ENCODE results near the gene ADAM22. TPM values are rescaled to one million over a fixed set of nuclear protein-coding genes. Genes with fewer than 3 reads are reported as not detected.
A peak's percentile ranks its signal among the peaks of the same experiment; 100 is the strongest.

The ADAM22 gene
- total RNA-seq, 2 experiments from 2014 or later, result 1.2 to 1.9 TPM

- Mint-ChIP-seq H3K4me3 (no peak overlapping the region), H3K27me3 (ENCODE audit: low read depth) (no peaks in the 10 kb centered on the region), H3K9me3 (no peaks in the 10 kb centered on the region), H3K27ac (no peak overlapping the region), H3K4me1 (ENCODE audit: low read depth) (peaks cover 6% of the 10 kb centered on the region), H3K36me3 (ENCODE audit: low read depth) (no peaks in the 10 kb centered on the region)
- intact Hi-C loops (cut with micrococcal nuclease), result no loop called here
- CTCF ChIA-PET, result interaction anchor here (1.7 kb wide), 1 partner anchor 9 kb away, joined by 7 read pairs; no protein-coding TSS in a partner anchor
- DNase-seq, result no peak
Measured at GRCh38 chr7:88102675-88103074, 168.6 kb downstream of the ADAM22 start.

GRCh38 chr7:88104732-88105131, 170.7 kb downstream of the ADAM22 start:
- no peak overlapping the region for H3K27ac Mint-ChIP-seq
- H3K4me3 Mint-ChIP-seq, result no peak overlapping the region
- no peaks in the 10 kb centered on the region for H3K9me3 Mint-ChIP-seq
- H3K27me3 Mint-ChIP-seq (ENCODE audit: low read depth), result no peaks in the 10 kb centered on the region
- H3K36me3 Mint-ChIP-seq (ENCODE audit: low read depth), result no peaks in the 10 kb centered on the region
- H3K4me1 Mint-ChIP-seq (ENCODE audit: low read depth), result peaks cover 6% of the 10 kb centered on the region
- DNase-seq, result no peak
- intact Hi-C loops (cut with micrococcal nuclease), result loop anchor here (5.0 kb wide), 1 partner anchor 172 kb away; the partner anchor contains the start of gene ADAM22
- CTCF ChIA-PET, result no interaction called here

GRCh38 chr7:88105231-88105630, 171.2 kb downstream of the ADAM22 start:
- no peak for DNase-seq
- Mint-ChIP-seq H3K27ac (no peak overlapping the region), H3K9me3 (no peaks in the 10 kb centered on the region), H3K36me3 (ENCODE audit: low read depth) (no peaks in the 10 kb centered on the region), H3K27me3 (ENCODE audit: low read depth) (no peaks in the 10 kb centered on the region), H3K4me3 (no peak overlapping the region), H3K4me1 (ENCODE audit: low read depth) (peaks cover 6% of the 10 kb centered on the region)
- CTCF ChIA-PET, result no interaction called here
- intact Hi-C loops (cut with micrococcal nuclease), result loop anchor here (5.0 kb wide), 1 partner anchor 173 kb away; the partner anchor contains the start of gene ADAM22

- Mint-ChIP-seq H3K27ac (peak overlapping the region; percentile 1), H3K9me3 (no peaks in the 10 kb centered on the region), H3K4me1 (ENCODE audit: low read depth) (peaks cover 6% of the 10 kb centered on the region), H3K36me3 (ENCODE audit: low read depth) (no peaks in the 10 kb centered on the region), H3K4me3 (no peak overlapping the region), H3K27me3 (ENCODE audit: low read depth) (no peaks in the 10 kb centered on the region)
- DNase-seq, result peak; percentile 30
- CTCF ChIA-PET, result no interaction called here
- intact Hi-C loops (cut with micrococcal nuclease), result loop anchor here (5.0 kb wide), 1 partner anchor 174 kb away; the partner anchor contains the start of gene ADAM22
Measured at GRCh38 chr7:88106434-88106833, 172.4 kb downstream of the ADAM22 start.

GRCh38 chr7:88109612-88110011, 175.6 kb downstream of the ADAM22 start:
- H3K9me3 Mint-ChIP-seq, result no peaks in the 10 kb centered on the region
- CTCF ChIA-PET, result no interaction called here
- H3K4me3 Mint-ChIP-seq, result no peak overlapping the region
- H3K4me1 Mint-ChIP-seq (ENCODE audit: low read depth), result peaks cover 6% of the 10 kb centered on the region
- no peaks in the 10 kb centered on the region for H3K36me3 Mint-ChIP-seq (ENCODE audit: low read depth)
- no peak for DNase-seq
- intact Hi-C loops (cut with micrococcal nuclease), result loop anchor here (5.0 kb wide), 4 partner anchors 177 to 797 kb away; partner anchors contain the start of genes ADAM22, DBF4 and SLC25A40
- H3K27me3 Mint-ChIP-seq (ENCODE audit: low read depth), result no peaks in the 10 kb centered on the region
- H3K27ac Mint-ChIP-seq, result no peak overlapping the region

- DNase-seq, result no peak
- H3K27me3 Mint-ChIP-seq (ENCODE audit: low read depth), result no peaks in the 10 kb centered on the region
- no peaks in the 10 kb centered on the region for H3K9me3 Mint-ChIP-seq
- no peak overlapping the region for H3K4me3 Mint-ChIP-seq
- no peaks in the 10 kb centered on the region for H3K36me3 Mint-ChIP-seq (ENCODE audit: low read depth)
- CTCF ChIA-PET, result interaction anchor here (0.6 to 2.2 kb wide), 10 partner anchors 9 to 329 kb away, joined by 3 to 7 read pairs (median 3); no protein-coding TSS in a partner anchor
- H3K4me1 Mint-ChIP-seq (ENCODE audit: low read depth), result peaks cover 4% of the 10 kb centered on the region
- H3K27ac Mint-ChIP-seq, result no peak overlapping the region
- intact Hi-C loops (cut with micrococcal nuclease), result loop anchor here (1.0 to 5.0 kb wide), 5 partner anchors 234 to 799 kb away; partner anchors contain the start of genes DBF4 and SLC25A40
Measured at GRCh38 chr7:88111140-88111743, 177.2 kb downstream of the ADAM22 start.

- H3K27ac Mint-ChIP-seq, result no peak overlapping the region
- no peaks in the 10 kb centered on the region for H3K9me3 Mint-ChIP-seq
- no peaks in the 10 kb centered on the region for H3K27me3 Mint-ChIP-seq (ENCODE audit: low read depth)
- CTCF ChIA-PET, result interaction anchor here (0.6 to 2.2 kb wide), 10 partner anchors 10 to 330 kb away, joined by 3 to 7 read pairs (median 3); no protein-coding TSS in a partner anchor
- intact Hi-C loops (cut with micrococcal nuclease), result loop anchor here (1.0 to 5.0 kb wide), 5 partner anchors 235 to 800 kb away; partner anchors contain the start of genes DBF4 and SLC25A40
- H3K4me1 Mint-ChIP-seq (ENCODE audit: low read depth), result no peaks in the 10 kb centered on the region
- H3K4me3 Mint-ChIP-seq, result no peak overlapping the region
- DNase-seq, result no peak
- no peaks in the 10 kb centered on the region for H3K36me3 Mint-ChIP-seq (ENCODE audit: low read depth)
Measured at GRCh38 chr7:88111954-88112471, 178.0 kb downstream of the ADAM22 start.

- H3K27me3 Mint-ChIP-seq (ENCODE audit: low read depth), result no peaks in the 10 kb centered on the region
- H3K27ac Mint-ChIP-seq, result no peak overlapping the region
- no peaks in the 10 kb centered on the region for H3K36me3 Mint-ChIP-seq (ENCODE audit: low read depth)
- intact Hi-C loops (cut with micrococcal nuclease), result no loop called here
- no peaks in the 10 kb centered on the region for H3K4me1 Mint-ChIP-seq (ENCODE audit: low read depth)
- no peak for DNase-seq
- CTCF ChIA-PET, result no interaction called here
- H3K4me3 Mint-ChIP-seq, result no peak overlapping the region
- H3K9me3 Mint-ChIP-seq, result no peaks in the 10 kb centered on the region
Measured at GRCh38 chr7:88115258-88115796, 181.3 kb downstream of the ADAM22 start.

- H3K36me3 Mint-ChIP-seq (ENCODE audit: low read depth), result no peaks in the 10 kb centered on the region
- CTCF ChIA-PET, result no interaction called here
- intact Hi-C loops (cut with micrococcal nuclease), result no loop called here
- H3K27ac Mint-ChIP-seq, result no peak overlapping the region
- no peaks in the 10 kb centered on the region for H3K4me1 Mint-ChIP-seq (ENCODE audit: low read depth)
- no peaks in the 10 kb centered on the region for H3K27me3 Mint-ChIP-seq (ENCODE audit: low read depth)
- no peak for DNase-seq
- no peak overlapping the region for H3K4me3 Mint-ChIP-seq
- no peaks in the 10 kb centered on the region for H3K9me3 Mint-ChIP-seq
Measured at GRCh38 chr7:88115816-88116215, 181.8 kb downstream of the ADAM22 start.

GRCh38 chr7:88116235-88116795, 182.3 kb downstream of the ADAM22 start:
- no peaks in the 10 kb centered on the region for H3K4me1 Mint-ChIP-seq (ENCODE audit: low read depth)
- H3K9me3 Mint-ChIP-seq, result no peaks in the 10 kb centered on the region
- no peaks in the 10 kb centered on the region for H3K36me3 Mint-ChIP-seq (ENCODE audit: low read depth)
- no peak overlapping the region for H3K4me3 Mint-ChIP-seq
- CTCF ChIA-PET, result no interaction called here
- DNase-seq, result no peak
- no peaks in the 10 kb centered on the region for H3K27me3 Mint-ChIP-seq (ENCODE audit: low read depth)
- no peak overlapping the region for H3K27ac Mint-ChIP-seq
- intact Hi-C loops (cut with micrococcal nuclease), result no loop called here

GRCh38 chr7:88117325-88117724, 183.3 kb downstream of the ADAM22 start:
- CTCF ChIA-PET, result no interaction called here
- intact Hi-C loops (cut with micrococcal nuclease), result no loop called here
- H3K4me3 Mint-ChIP-seq, result no peak overlapping the region
- H3K36me3 Mint-ChIP-seq (ENCODE audit: low read depth), result no peaks in the 10 kb centered on the region
- no peaks in the 10 kb centered on the region for H3K27me3 Mint-ChIP-seq (ENCODE audit: low read depth)
- no peak overlapping the region for H3K27ac Mint-ChIP-seq
- DNase-seq, result no peak
- no peaks in the 10 kb centered on the region for H3K9me3 Mint-ChIP-seq
- H3K4me1 Mint-ChIP-seq (ENCODE audit: low read depth), result no peaks in the 10 kb centered on the region

GRCh38 chr7:88121335-88121734, 187.3 kb downstream of the ADAM22 start:
- intact Hi-C loops (cut with micrococcal nuclease), result no loop called here
- no peaks in the 10 kb centered on the region for H3K36me3 Mint-ChIP-seq (ENCODE audit: low read depth)

More at GRCh38 chr7:88121335-88121734, 187.3 kb downstream of the ADAM22 start:
- no peak overlapping the region for H3K4me3 Mint-ChIP-seq
- no peak for DNase-seq
- CTCF ChIA-PET, result no interaction called here
- no peaks in the 10 kb centered on the region for H3K4me1 Mint-ChIP-seq (ENCODE audit: low read depth)
- no peaks in the 10 kb centered on the region for H3K9me3 Mint-ChIP-seq
- no peak overlapping the region for H3K27ac Mint-ChIP-seq
- no peaks in the 10 kb centered on the region for H3K27me3 Mint-ChIP-seq (ENCODE audit: low read depth)

Measured in activated naive CD4-positive, alpha-beta T cell treated with anti-CD3 and anti-CD28 coated beads for 36 hours (primary cell).